ENCODE measurements around the gene DDX39A.

DNA sequence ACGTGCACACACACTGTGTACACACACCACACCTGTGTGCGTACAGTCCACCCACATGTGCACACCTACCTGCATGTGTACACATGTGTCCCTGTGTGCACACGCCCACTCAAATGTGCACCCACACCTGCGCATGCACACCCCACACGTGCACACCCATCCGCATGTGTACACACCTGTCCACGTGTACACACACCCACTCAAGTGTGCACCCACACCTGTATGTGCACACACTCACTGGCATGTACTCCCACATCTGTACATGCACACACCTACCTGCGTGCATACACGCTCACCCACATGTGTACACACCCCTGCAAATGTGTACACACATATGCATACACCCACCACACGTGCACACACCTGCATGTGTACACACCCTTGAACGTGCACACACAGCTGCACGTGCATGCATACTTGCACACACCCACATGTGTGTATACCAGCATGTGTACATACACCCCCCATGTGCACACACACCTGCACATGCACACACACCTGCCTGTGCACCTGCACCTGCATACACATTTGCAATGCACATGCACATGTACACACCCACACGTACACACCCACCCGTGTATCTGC lies 24.6 kb upstream of the DDX39A start:
- TF ChIP-seq, protein P1, sequence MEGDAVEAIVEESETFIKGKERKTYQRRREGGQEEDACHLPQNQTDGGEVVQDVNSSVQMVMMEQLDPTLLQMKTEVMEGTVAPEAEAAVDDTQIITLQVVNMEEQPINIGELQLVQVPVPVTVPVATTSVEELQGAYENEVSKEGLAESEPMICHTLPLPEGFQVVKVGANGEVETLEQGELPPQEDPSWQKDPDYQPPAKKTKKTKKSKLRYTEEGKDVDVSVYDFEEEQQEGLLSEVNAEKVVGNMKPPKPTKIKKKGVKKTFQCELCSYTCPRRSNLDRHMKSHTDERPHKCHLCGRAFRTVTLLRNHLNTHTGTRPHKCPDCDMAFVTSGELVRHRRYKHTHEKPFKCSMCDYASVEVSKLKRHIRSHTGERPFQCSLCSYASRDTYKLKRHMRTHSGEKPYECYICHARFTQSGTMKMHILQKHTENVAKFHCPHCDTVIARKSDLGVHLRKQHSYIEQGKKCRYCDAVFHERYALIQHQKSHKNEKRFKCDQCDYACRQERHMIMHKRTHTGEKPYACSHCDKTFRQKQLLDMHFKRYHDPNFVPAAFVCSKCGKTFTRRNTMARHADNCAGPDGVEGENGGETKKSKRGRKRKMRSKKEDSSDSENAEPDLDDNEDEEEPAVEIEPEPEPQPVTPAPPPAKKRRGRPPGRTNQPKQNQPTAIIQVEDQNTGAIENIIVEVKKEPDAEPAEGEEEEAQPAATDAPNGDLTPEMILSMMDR (IDR thresholded peaks at IDR 0.05): no peak
- TF ChIP-seq POLR2A (IDR thresholded peaks at IDR 0.05): no peak
